OCI-M2 (cell line): ENCODE data around the gene PDE4D.
"Not testable (repeated sequence)": the region's sequence is repeated elsewhere in the genome, so short reads cannot be mapped to it uniquely, and the experiment has no call there.

ENCODE experiments used
- DNase-seq: peaks from one replicate; lab custom pipeline; 2025; ENCODE audit not compliant: unreplicated experiment; lab: John Stamatoyannopoulos, UW

PDE4D gene

GRCh38 chr5:59587489-59588337 lies 305.8 kb downstream of the PDE4D start:
- no peak for DNase-seq

DNA sequence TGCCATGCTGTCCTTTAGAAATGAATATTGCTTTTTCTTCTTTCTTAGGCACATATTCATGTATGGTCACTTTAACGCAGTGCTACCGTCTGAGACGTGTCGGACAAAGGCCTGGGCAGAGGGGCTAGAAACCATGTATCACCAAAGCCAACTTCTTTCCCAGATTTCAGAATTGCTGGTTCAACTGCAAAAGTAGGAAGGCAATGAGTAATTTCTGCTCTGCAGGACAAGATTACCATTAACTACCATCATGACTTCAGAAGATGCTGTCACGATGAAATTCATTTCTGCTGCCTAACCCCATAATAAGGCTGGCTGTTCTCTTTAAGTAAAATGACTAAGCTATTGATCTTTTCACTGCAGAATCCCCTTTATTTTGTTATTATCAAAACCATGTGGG lies 306.7 kb downstream of the PDE4D start:
- no peak for DNase-seq

- no peak for DNase-seq
Observed at GRCh38 chr5:59584858-59585846, 308.4 kb downstream of the PDE4D start.

- DNase-seq: no peak
Observed at GRCh38 chr5:59583810-59584562, 309.5 kb downstream of the PDE4D start.

- no peak for DNase-seq
Observed at GRCh38 chr5:59583151-59583809, 310.2 kb downstream of the PDE4D start.

- DNase-seq: no peak
Observed at GRCh38 chr5:59582746-59583145, 310.8 kb downstream of the PDE4D start.

DNA sequence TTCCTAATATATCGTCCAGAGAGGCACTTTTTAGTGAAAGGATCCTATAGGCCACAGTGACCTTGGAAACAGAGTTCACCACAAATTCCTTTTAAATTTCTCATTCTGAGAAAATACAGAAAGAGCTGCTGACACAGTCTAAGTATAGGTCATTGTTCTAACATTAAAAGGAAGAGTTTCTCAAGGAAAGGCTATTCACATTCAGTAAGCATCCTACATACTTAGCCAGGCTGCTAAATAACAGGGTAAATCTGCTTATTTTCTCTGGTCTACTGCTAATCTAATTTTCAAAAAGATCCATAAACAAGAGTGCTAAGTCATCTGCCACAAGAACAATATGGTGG lies 313.7 kb downstream of the PDE4D start:
- DNase-seq: no peak

DNA sequence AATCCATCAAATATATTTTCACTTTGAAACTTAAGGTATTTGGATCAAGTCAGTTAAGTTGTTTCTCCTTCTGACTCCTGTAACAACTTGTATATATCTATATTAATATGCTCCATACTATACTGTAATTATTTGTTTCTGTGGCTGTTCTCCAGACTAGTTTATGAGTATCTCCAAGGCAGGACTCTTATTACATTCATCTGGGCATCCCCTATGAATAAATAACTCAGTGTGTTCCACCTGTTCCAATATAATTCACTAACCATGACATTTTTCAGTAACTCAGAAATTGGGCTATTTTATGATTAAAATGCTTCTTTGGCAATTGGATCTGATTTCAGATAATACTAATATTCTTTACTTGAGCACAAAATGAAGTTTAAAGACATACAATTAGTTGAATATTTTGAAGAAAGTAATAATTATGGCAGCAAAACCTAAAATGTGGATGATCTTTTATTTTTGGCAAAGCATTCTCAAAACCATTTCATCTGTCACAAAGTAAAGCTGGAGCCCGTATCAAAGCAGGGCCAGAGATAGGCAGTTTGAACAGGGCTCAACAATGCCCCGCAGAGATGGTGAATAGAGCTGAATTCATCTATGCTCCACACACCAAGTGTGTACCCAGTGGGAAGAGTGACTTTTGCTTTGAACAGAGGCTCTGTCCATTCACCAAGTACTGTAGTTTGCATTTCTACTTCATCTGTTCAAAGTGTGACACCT lies 314.3 kb downstream of the PDE4D start:
- no peak for DNase-seq

DNA sequence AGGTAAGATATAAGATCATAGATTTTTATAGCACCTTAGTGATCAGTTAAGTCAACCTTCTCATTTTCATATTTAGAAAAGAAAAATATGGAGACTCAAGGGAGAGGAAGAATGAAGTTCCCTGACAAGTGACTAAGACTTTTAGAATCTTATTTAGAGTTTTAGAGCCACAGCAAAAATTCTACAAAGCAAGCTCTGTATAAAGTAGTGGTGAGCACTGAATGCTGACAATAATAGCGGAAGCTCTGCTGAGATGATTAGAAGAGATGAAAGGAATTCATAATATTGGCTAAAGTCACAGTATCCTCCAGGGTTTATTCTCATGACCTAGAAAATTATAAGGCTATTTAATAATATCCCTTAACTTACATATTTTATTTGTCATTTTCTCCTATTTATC lies 316.0 kb downstream of the PDE4D start:
- DNase-seq: no peak

- DNase-seq: no peak
Observed at GRCh38 chr5:59575648-59576445, 317.7 kb downstream of the PDE4D start.

- DNase-seq: not testable (repeated sequence)
Observed at GRCh38 chr5:59573509-59573908, 320.0 kb downstream of the PDE4D start.

- no peak for DNase-seq
Observed at GRCh38 chr5:59571067-59571466, 322.5 kb downstream of the PDE4D start.

DNA sequence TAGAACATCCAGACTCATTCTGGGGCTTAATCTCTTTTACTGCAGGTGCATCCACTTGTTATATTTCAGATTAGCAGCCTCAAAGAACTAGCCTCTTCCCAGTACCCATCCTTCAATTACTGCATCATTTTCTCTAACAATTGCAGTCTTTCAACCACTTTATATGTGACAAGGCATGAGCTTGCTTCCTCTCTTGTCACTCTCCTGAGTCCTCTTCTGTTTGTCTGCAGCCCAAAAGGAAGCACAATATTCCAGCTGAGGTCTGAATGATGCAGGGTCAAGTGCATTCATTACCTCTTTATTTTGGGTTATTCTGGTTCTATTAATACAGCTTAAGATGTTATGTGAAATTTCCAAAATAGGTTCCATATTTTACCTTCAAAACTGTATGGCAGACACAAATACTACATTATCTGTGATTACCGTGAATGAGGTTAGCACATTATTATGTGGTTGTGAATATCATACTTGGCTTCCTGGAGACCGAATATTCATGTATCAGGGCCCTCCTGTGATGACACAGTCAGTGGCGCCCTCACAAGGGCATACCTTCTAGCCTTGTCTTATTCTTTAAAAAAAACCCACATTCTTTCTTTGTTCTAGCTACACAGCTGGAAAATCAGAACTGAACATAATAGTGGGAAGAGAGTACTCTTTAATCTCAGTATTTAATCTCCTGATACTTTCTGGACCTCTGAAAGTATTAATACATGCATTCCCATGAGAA lies 323.8 kb downstream of the PDE4D start:
- DNase-seq: no peak

- DNase-seq: no peak
Observed at GRCh38 chr5:59569158-59569557, 324.4 kb downstream of the PDE4D start.

DNA sequence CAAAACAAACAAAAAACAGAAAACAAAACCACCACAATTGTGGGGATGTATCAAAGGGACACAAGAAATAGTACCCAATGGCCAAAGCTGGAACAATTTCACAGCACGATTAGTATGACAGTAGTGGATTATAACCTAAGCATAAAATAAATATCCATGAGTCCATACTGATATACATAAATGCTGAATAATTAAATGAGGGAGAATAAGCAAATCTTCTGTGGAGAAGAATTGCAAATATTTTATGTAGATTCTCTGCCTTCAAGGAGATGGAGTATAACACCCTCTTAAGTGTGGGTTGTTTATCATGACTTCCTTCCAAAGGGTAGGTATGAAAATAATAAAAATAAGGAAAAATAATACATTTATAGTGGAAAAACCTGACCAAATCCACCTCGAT lies 325.4 kb downstream of the PDE4D start:
- no peak for DNase-seq

GRCh38 chr5:59565551-59565950 lies 328.0 kb downstream of the PDE4D start:
- DNase-seq: no peak

GRCh38 chr5:59564895-59565294 lies 328.6 kb downstream of the PDE4D start:
- DNase-seq: no peak

- no peak for DNase-seq
Observed at GRCh38 chr5:59562756-59563389, 330.7 kb downstream of the PDE4D start.
